Activated naive CD4-positive, alpha-beta T cell treated with anti-CD3 and anti-CD28 coated beads, Interleukin-2, amount 10 ng/mL, durations not matched to agents 5 hours and 36 hours (primary cell): ENCODE measurements around the gene MYOC. TPM values are rescaled to one million over a fixed set of nuclear protein-coding genes. Genes with fewer than 3 reads are reported as not detected.

Experiments used
- total RNA-seq, 2 experiments: library from RNA; stranded (reverse); gene quantifications; one replicate each; pipeline ENCODE4 v1.2.3, GENCODE V29; 2021

MYOC gene
- not detected for total RNA-seq

DNA sequence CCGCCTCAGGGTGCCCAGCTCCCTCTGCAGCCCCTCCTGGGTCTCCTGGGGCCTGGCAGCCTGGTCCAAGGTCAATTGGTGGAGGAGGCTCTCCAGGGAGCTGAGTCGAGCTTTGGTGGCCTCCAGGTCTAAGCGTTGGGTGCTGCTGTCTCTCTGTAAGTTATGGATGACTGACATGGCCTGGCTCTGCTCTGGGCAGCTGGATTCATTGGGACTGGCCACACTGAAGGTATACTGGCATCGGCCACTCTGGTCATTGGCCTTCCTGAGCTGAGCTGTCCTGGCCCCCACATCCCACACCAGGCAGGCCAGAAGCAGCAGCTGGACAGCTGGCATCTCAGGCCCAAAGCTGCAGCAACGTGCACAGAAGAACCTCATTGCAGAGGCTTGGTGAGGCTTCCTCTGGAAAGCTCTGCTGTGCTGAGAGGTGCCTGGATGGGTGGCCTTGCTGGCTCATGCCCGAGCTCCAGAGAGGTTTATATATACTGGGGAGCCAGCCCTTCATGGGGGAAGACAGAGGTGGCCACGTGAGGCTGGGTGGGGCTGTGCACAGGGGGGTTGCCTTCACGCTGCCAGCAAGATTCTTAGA is at the start of gene MYOC:
Gene MYOC (minus strand): TSS at position 455 of the 589 bp plus-strand sequence. CDS start 77 bp downstream, at position 378.

GRCh38 chr1:171622152-171622462 is 30.4 kb downstream of the MYOC start, which contains the start of gene MYOCOS:
MYOCOS (plus strand) TSS chr1:171622243; CDS start chr1:171623884, 1,641 bp downstream.

Other genes with a start within 250 kb of the MYOC start
- 100 to 1,000 TPM; 208 to 213 TPM for gene PRRC2C, start 167.2 kb downstream of the MYOC start, total RNA-seq
- gene MYOCOS, start 30.4 kb downstream of the MYOC start, total RNA-seq: not detected
- gene VAMP4, start 89.4 kb upstream of the MYOC start, total RNA-seq: 10 to 100 TPM; 20.1 to 20.9 TPM
- gene METTL13, start 129.0 kb upstream of the MYOC start, total RNA-seq: 10 to 100 TPM; 32.9 to 34.2 TPM
- gene DNM3, start 188.8 kb upstream of the MYOC start, total RNA-seq: 1 to 10 TPM; 1.7 to 2.2 TPM